NCI-H2107 (cell line): ENCODE data around the gene ELANE.

Source experiments
- DNase-seq: peaks from one replicate; lab custom pipeline; 2025; lab: John Stamatoyannopoulos, UW

ELANE gene

GRCh38 chr19:852136-853013 lies at the start of gene ELANE:
Gene ELANE, plus strand, starts transcription at chr19:852303. Its CDS starts 26 bp downstream, at chr19:852329.
- DNase-seq, result no peak

- no peak for DNase-seq
Measured at GRCh38 chr19:802498-803098, 49.5 kb upstream of the ELANE start.

- DNase-seq, result no peak
Measured at GRCh38 chr19:803099-803561, 49.0 kb upstream of the ELANE start.

- DNase-seq, result no peak
Measured at GRCh38 chr19:803686-804418, 48.3 kb upstream of the ELANE start.

- DNase-seq, result no peak
Measured at GRCh38 chr19:804419-805165, 47.5 kb upstream of the ELANE start.

GRCh38 chr19:805166-805551 lies 46.9 kb upstream of the ELANE start:
- no peak for DNase-seq

- DNase-seq, result no peak
Measured at GRCh38 chr19:805600-806550, 46.2 kb upstream of the ELANE start.

- DNase-seq, result no peak
Measured at GRCh38 chr19:806815-807421, 45.2 kb upstream of the ELANE start.

- DNase-seq, result no peak
Measured at GRCh38 chr19:807627-808422, 44.3 kb upstream of the ELANE start.

- no peak for DNase-seq
Measured at GRCh38 chr19:808423-808775, 43.7 kb upstream of the ELANE start.

GRCh38 chr19:810077-810855 lies 41.8 kb upstream of the ELANE start:
- DNase-seq, result no peak

- no peak for DNase-seq
Measured at GRCh38 chr19:810883-811489, 41.1 kb upstream of the ELANE start.

- DNase-seq, result no peak
Measured at GRCh38 chr19:811506-812048, 40.5 kb upstream of the ELANE start.

- DNase-seq, result no peak
Measured at GRCh38 chr19:812049-812746, 39.9 kb upstream of the ELANE start.

- DNase-seq, result no peak
Measured at GRCh38 chr19:812747-813218, 39.3 kb upstream of the ELANE start.

GRCh38 chr19:813219-814151 lies 38.6 kb upstream of the ELANE start:
- no peak for DNase-seq
